A204.1 (cell line): ENCODE data around the gene ZW10.
"Not testable (repeated sequence)": the region's sequence is repeated elsewhere in the genome, so short reads cannot be mapped to it uniquely, and the experiment has no call there.

Experiments used
- FAIRE-seq: peaks from 2 replicates; lab custom pipeline; 2012; peaks lifted over from hg19 to GRCh38; lab: Jason Lieb, UNC

Gene ZW10

GRCh38 chr11:113760241-113760640 lies 13.3 kb downstream of the ZW10 start:
- FAIRE-seq: no peak

GRCh38 chr11:113752932-113753331 lies 20.6 kb downstream of the ZW10 start:
- no peak for FAIRE-seq

GRCh38 chr11:113736323-113736722 lies 37.2 kb downstream of the ZW10 start:
- FAIRE-seq: no peak

- FAIRE-seq: no peak
Measured at GRCh38 chr11:113732092-113732491, 41.4 kb downstream of the ZW10 start.

- peak; percentile 23 for FAIRE-seq
Measured at GRCh38 chr11:113730887-113731726, 42.4 kb downstream of the ZW10 start.

GRCh38 chr11:113729456-113729855 lies 44.0 kb downstream of the ZW10 start:
- FAIRE-seq: no peak

GRCh38 chr11:113728814-113729213 lies 44.7 kb downstream of the ZW10 start:
- no peak for FAIRE-seq

- FAIRE-seq: no peak
Measured at GRCh38 chr11:113725913-113726312, 47.6 kb downstream of the ZW10 start.

- FAIRE-seq: no peak
Measured at GRCh38 chr11:113725407-113725806, 48.1 kb downstream of the ZW10 start.

GRCh38 chr11:113724778-113725177 lies 48.7 kb downstream of the ZW10 start:
- no peak for FAIRE-seq

GRCh38 chr11:113723787-113724186 lies 49.7 kb downstream of the ZW10 start:
- FAIRE-seq: no peak

- FAIRE-seq: no peak
Measured at GRCh38 chr11:113722934-113723333, 50.6 kb downstream of the ZW10 start.

- FAIRE-seq: no peak
Measured at GRCh38 chr11:113722221-113722620, 51.3 kb downstream of the ZW10 start.

GRCh38 chr11:113721462-113722066 lies 51.9 kb downstream of the ZW10 start:
- FAIRE-seq: no peak

GRCh38 chr11:113720478-113720877 lies 53.0 kb downstream of the ZW10 start:
- not testable (repeated sequence) for FAIRE-seq

GRCh38 chr11:113715882-113716625 lies 57.4 kb downstream of the ZW10 start:
- no peak for FAIRE-seq

- no peak for FAIRE-seq
Measured at GRCh38 chr11:113715273-113715672, 58.2 kb downstream of the ZW10 start.

GRCh38 chr11:113710989-113711388 lies 62.5 kb downstream of the ZW10 start:
- no peak for FAIRE-seq

GRCh38 chr11:113705871-113706655 lies 67.4 kb downstream of the ZW10 start, which contains the start of gene TMPRSS5:
Gene TMPRSS5, minus strand, starts transcription at chr11:113706308. Its CDS starts 84 bp downstream, at chr11:113706224.
- no peak for FAIRE-seq

GRCh38 chr11:113703551-113703950 lies 69.9 kb downstream of the ZW10 start:
- not testable (repeated sequence) for FAIRE-seq

GRCh38 chr11:113701491-113701890 lies 72.0 kb downstream of the ZW10 start:
- FAIRE-seq: no peak

- FAIRE-seq: no peak
Measured at GRCh38 chr11:113698515-113698914, 75.0 kb downstream of the ZW10 start.
